ENCODE results near the gene EPYC.
"Not testable (repeated sequence)": the region's sequence is repeated elsewhere in the genome, so short reads cannot be mapped to it uniquely, and the experiment has no call there.

Gene EPYC

GRCh38 chr12:90989686-90990111 lies 15.1 kb downstream of the EPYC start:
- no peak for DNase-seq

- no peak for DNase-seq
Measured at GRCh38 chr12:90987520-90987919, 17.3 kb downstream of the EPYC start.

GRCh38 chr12:90987101-90987500 lies 17.7 kb downstream of the EPYC start:
- no peak for DNase-seq

- DNase-seq, result not testable (repeated sequence)
Measured at GRCh38 chr12:90985331-90985730, 19.4 kb downstream of the EPYC start.

- DNase-seq, result no peak
Measured at GRCh38 chr12:90984114-90984513, 20.7 kb downstream of the EPYC start.

- DNase-seq, result no peak
Measured at GRCh38 chr12:90982170-90982569, 22.6 kb downstream of the EPYC start.

GRCh38 chr12:90979951-90980350 lies 24.8 kb downstream of the EPYC start:
- no peak for DNase-seq

DNA sequence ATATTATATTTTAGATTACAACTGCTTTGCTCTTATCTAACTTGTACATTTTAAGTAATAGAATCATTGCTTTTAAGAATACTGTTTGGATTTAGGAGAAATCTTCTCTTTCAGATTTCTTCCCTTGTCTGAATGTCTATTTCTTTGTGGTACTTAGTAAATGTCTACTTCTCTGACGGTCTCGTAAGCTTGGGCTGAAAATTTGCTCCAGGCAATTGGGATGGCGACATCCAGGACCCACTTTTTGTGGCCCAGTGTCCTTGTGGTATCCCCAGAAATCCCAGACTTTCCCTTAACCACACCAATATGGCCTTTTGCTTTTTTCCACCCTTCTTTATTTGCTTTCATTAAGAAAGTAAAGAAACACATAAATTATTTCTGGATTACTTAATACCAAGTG lies 25.8 kb downstream of the EPYC start:
- DNase-seq, result no peak

DNA sequence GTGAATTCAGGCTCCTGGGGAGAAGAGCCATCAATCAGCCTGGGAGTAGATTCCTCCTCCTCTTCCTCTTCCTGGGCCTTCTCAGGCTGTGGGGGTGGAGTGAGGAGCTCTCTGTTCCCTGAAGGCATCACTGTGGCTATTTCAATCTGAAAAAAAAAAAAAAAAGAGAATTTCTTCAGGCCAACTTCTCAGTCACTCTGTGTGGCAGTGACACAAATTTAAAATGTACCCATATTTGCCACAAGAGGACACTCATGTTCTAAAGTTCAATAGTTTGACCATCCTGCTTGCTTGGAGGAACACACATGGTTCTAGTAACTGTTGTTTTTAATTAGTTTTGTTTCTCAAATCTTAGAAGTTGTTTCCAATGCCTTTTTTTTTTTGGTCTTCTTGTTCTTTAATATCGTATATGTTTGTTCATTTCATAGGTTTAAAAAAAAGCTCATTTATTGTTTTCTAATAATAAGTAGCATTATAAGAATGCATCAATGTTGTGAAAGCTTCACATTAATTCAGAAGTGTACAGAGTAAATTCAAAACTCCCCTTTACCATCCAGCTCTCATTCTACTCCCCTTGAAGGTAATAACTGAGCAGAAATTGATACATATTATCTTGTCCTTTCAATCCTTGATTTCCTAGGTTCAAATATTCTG lies 26.5 kb downstream of the EPYC start:
- DNase-seq, result peak; percentile 43

GRCh38 chr12:90977224-90977623 lies 27.5 kb downstream of the EPYC start:
- no peak for DNase-seq

- DNase-seq, result no peak
Measured at GRCh38 chr12:90974286-90974685, 30.5 kb downstream of the EPYC start.

GRCh38 chr12:90972226-90972625 lies 32.5 kb downstream of the EPYC start:
- DNase-seq, result no peak

- no peak for DNase-seq
Measured at GRCh38 chr12:90970911-90971310, 33.9 kb downstream of the EPYC start.

DNA sequence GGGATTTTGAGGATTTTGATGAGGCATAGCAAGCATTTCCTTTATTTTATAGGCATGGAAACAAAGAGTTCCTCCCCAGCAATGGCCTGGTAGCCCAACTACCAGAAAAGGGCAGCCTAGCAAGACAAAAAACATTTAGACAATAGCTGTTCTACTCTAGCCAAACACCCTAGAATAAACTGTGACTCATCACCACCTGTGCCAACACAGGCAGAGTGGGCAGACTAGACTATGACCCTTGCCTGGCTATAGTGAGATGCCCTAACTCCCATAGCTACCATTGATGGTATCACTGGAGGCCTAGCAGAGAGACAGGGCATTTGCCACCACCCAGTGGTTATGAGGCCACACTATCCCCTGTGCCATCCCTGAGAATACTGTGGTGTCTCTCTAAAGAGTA lies 34.3 kb downstream of the EPYC start:
- no peak for DNase-seq

DNA sequence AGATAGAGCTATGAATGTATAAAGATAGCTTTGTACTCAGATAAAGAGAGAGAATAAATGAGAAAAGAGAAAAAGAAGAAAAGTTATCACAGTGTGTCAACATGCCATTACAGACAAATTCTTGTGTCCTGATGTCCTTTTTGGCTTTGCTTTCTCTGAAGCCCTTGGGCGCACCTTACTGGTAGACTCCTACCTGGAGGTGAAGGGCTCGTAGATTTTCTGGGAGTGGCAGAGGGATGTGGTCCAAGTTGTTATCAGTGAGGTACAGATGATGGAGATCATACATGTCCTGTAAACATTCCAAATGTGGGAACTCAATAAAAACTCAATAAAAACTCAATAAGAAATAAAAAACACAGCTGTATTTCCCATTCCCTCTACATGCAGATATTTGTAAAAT lies 34.9 kb downstream of the EPYC start:
- DNase-seq, result no peak

GRCh38 chr12:90969346-90969745 lies 35.4 kb downstream of the EPYC start:
- DNase-seq, result no peak

- DNase-seq, result no peak
Measured at GRCh38 chr12:90965204-90965603, 39.6 kb downstream of the EPYC start.

DNA sequence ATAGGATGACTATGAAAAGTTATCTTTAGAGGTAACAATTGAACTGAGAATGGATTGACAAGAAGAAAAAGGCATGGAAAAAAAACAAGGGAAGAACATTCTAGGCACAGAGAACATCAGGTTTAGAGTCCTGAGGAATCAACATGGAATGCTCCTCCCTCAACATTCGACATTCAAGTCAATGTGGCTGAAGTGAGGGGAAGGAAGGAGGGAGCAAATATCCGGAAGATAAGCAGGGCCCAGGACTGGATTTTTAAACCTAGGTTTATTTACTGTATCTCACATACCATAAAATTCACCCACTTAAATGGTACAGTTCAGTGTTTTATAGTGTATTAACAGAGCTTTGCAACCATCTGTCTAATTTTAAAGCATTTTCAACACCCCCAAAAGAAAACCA lies 40.2 kb downstream of the EPYC start:
- DNase-seq, result no peak

DNA sequence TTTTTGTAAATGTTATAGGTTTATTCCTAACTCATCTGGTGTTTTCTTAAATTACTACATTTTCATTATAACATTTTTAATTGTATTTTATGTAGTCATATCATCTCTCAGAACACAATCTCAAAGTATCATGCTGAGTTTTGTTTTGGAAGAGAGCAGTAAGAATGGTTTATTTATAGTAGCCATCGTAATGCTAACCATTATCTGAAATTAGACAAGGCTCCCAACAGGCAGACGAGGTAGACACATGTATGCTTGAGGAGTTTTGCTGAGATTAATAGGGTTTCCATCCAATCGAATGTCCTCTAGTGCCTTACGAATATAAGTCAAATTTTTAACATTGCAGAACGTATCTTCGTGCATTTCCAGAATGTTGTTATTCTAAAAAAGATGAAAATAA lies 40.8 kb downstream of the EPYC start:
- DNase-seq, result no peak

GRCh38 chr12:90961154-90961553 lies 43.6 kb downstream of the EPYC start:
- no peak for DNase-seq

- peak; percentile 48 for DNase-seq
Measured at GRCh38 chr12:90959538-90960139, 45.1 kb downstream of the EPYC start.

DNA sequence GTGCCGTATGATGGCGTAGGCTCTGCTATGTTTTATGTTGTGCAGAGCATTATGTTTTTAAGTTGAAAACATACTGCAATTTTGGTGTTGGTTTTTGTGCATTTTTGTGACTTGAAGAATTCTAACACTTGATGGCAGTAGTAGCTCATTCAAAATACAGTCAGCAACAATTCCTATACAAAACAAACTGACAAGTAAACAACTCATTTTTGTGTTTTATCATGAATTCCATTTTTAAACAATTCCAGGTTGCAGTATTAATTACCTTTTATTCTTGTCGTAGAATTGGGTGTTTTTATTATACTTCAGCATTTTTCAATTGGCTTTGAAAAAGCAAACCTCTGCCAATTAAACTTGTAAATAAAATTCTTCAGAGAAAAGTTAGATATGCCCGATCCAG lies 45.7 kb downstream of the EPYC start:
- no peak for DNase-seq

- DNase-seq, result no peak
Measured at GRCh38 chr12:90958347-90958746, 46.4 kb downstream of the EPYC start.

GRCh38 chr12:90954921-90955320 lies 49.9 kb downstream of the EPYC start, which contains the start of gene CCER1:
Gene CCER1, minus strand, starts transcription at chr12:90955176. Its CDS starts 434 bp downstream, at chr12:90954742.
- DNase-seq, result no peak

GRCh38 chr12:90954428-90954827 lies 50.3 kb downstream of the EPYC start:
- DNase-seq, result no peak

Data from hematopoietic multipotent progenitor cell treated with erythropoietin and hydrocortisone succinate and interleukin-3 and kit ligand, for 8 days (in vitro differentiated cells).